Measurements from ENCODE around the gene PHC1.
A peak's percentile ranks its signal among the peaks of the same experiment; 100 is the strongest.
"Not testable (repeated sequence)": the region's sequence is repeated elsewhere in the genome, so short reads cannot be mapped to it uniquely, and the experiment has no call there.

PHC1 gene

GRCh38 chr12:8911606-8912268 lies 2.6 kb upstream of the PHC1 start:
- DNase-seq = no peak

- peak in 1 of 2 experiments; percentile 26 for DNase-seq
These were observed 1.4 kb upstream of the PHC1 start for GRCh38 chr12:8912914-8913313.

- peak in 1 of 2 experiments; percentile 47 for DNase-seq
These were observed 642 bp upstream of the PHC1 start for GRCh38 chr12:8913702-8914032.

GRCh38 chr12:8914716-8915526 lies 612 bp downstream of the PHC1 start:
- peak; percentile 44 to 65 for DNase-seq

GRCh38 chr12:8916154-8916553 lies 1.8 kb downstream of the PHC1 start:
- DNase-seq = no peak

- no peak for DNase-seq
These were observed 2.7 kb downstream of the PHC1 start for GRCh38 chr12:8917031-8917430.

GRCh38 chr12:8917751-8918150 lies 3.4 kb downstream of the PHC1 start:
- no peak for DNase-seq

GRCh38 chr12:8919643-8920042 lies 5.3 kb downstream of the PHC1 start:
- DNase-seq = not testable (repeated sequence)

GRCh38 chr12:8922544-8922943 lies 8.2 kb downstream of the PHC1 start:
- no peak for DNase-seq

GRCh38 chr12:8930655-8931323 lies 16.5 kb downstream of the PHC1 start:
- not testable (repeated sequence) for DNase-seq

GRCh38 chr12:8932464-8932863 lies 18.2 kb downstream of the PHC1 start:
- not testable (repeated sequence) for DNase-seq

GRCh38 chr12:8934080-8934479 lies 19.8 kb downstream of the PHC1 start:
- not testable (repeated sequence) for DNase-seq

GRCh38 chr12:8936735-8937134 lies 22.4 kb downstream of the PHC1 start:
- DNase-seq = no peak

GRCh38 chr12:8937842-8938442 lies 23.6 kb downstream of the PHC1 start:
- not testable (repeated sequence) for DNase-seq

- DNase-seq = no peak
These were observed 27.6 kb downstream of the PHC1 start for GRCh38 chr12:8941691-8942478.

- DNase-seq = no peak
These were observed 29.4 kb downstream of the PHC1 start for GRCh38 chr12:8943565-8944186.

GRCh38 chr12:8946733-8947132 lies 32.4 kb downstream of the PHC1 start:
- DNase-seq = no peak

- DNase-seq = no peak
These were observed 33.4 kb downstream of the PHC1 start for GRCh38 chr12:8947737-8948136.

GRCh38 chr12:8948701-8949341 lies 34.5 kb downstream of the PHC1 start:
- DNase-seq = peak in 1 of 2 experiments; percentile 6

- DNase-seq = peak; percentile 96 to 99
These were observed 35.3 kb downstream of the PHC1 start, which contains the start of gene M6PR for GRCh38 chr12:8949342-8950220. Gene M6PR (minus strand): TSS chr12:8949645. CDS start chr12:8946404, 3,241 bp downstream.

- DNase-seq = peak in 1 of 2 experiments; percentile 28
These were observed 35.9 kb downstream of the PHC1 start for GRCh38 chr12:8950221-8950527.
